ENCODE measurements around the gene LILRB3.
"Not testable (repeated sequence)": the region's sequence is repeated elsewhere in the genome, so short reads cannot be mapped to it uniquely, and the experiment has no call there.

LILRB3 gene

DNA sequence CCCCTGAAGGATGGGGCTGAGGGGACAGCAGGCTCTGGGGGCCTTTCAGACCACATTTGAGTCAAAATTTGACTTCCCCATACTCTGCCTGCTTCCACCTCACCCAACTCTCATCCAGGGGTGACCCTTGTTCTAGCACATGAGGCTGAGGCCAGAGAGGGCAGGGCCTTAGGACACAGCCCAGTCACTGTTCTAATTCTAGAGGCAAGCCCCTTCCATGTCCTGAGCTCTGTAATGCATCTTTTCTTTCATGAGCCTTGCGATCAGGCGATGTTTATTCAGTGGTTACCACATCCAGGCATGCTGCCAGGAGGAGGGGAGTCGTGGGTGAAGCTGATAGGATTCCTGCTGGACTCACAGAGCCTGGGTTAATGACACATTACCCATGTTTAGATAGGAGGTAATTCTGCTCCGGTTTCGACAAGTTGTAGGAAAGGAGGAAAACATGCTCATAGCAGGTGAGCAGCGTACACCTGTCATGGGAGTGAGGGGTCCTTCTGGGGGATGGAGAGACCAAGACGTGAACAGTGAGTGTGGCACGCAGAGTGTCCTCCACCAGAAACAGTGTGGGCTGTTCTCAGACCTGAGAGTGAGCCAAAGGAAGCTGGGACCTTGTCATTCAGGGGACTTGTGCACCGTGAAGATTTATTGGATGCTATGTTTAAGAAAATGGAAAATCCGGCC, 12.9 kb downstream of the LILRB3 start:
- no peak for DNase-seq (ENCODE audit: low read depth)

DNA sequence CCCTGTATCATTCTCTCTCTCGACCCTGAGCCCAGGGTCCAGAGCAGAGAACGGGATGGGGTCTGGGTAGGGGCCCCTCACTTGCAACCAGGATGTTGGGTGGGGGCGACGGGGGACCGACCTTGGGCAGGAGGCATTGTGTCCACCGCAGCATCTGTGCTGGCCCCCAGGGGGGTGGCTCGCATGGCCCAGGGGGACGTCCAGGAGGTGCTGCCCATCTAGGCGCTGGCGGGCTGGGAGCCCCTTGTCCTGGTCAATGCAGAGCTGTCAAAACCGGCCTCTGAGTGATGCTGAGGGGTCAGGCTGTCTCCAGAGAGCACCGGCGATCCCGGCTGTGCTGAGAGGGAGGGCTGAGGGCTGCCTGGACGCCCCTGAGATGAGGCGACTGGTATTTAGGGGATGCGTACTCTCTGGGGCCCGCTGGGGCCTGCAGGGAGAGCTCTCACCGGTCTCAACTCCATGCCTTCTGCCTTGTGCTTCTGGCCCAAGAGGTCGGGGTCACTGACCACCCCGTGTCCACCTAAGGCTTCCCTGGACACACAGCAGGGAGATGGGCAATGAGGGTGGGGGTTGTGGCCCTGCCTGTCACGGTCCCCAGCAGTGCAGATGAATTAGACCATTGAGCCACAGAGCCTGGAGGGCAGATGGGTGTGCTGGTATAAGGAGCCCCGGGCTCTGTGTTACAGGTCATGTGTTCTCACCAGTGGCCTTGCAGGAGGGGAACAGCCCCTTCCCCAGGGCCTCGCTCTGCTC, 13.6 kb downstream of the LILRB3 start:
- no peak for DNase-seq (ENCODE audit: low read depth)

DNA sequence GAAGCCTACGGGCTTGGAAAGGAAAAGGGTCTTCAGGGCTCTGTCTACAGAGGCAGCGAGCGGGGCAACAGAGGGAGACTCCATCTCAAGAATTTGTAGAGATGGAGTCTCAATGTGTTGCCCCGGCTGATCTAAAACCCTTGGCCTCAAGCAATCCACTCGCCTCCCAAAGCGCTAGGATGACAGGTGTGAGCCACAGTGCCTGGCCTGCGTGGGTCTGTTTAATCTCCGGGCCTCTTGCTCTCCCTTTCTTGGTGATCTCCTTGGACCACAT, 14.1 kb downstream of the LILRB3 start:
- no peak for DNase-seq (ENCODE audit: low read depth)

DNA sequence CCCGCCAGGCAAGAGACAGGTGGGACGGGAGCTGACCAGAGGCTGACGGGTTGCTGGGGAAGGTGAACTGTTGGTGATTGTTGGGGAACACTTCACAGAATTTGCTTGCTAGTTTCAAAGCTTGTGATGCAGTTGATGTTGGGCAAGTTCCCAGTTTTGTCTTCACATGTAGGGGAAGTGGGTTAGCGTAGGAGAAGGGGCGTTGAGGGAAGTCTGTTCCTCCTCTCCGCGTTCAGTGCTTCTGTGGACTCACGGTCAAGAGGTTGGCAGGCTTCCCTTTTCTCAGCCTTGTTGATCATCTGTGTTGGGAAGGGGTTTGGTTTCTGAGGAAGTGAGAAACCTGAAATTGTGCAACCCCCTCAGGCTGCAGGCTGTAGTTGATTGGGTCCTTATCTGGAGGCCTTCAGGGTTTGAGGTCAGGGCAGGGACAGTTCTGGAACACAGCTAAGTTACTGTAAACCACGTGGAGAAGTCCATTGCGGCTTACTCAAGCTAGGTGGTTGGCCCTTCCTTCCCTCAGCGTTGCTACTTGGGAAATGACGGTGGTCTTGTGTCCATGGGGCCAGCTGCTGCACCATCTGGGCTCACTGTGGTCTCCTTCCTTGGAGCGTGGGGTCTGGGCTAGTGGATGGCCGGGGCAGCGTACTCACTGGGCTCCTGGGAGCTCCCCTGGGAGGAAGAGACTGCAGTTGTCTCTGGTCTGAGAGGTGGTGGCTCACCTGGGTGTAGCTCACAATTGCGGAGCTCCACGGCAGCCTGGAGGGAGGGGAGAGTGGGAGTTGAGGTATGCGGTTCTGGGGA, 14.6 kb downstream of the LILRB3 start:
- DNase-seq (ENCODE audit: low read depth) = no peak

DNA sequence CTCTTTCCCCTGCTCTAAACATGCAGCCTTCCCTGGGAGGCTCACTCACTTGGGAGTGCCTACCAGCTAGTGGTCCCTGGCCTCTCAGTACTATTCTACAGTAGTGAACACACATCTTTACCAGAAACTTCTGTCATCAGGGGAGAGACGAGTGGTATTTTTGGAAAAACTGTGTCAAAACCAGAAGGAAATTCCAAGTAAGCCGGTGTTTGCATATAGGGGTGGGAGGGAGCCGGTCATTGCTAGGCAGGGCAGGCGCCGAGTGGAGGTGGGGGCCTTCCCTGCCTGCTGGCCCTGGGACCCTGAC, 15.2 kb downstream of the LILRB3 start:
- DNase-seq (ENCODE audit: low read depth) = no peak

DNA sequence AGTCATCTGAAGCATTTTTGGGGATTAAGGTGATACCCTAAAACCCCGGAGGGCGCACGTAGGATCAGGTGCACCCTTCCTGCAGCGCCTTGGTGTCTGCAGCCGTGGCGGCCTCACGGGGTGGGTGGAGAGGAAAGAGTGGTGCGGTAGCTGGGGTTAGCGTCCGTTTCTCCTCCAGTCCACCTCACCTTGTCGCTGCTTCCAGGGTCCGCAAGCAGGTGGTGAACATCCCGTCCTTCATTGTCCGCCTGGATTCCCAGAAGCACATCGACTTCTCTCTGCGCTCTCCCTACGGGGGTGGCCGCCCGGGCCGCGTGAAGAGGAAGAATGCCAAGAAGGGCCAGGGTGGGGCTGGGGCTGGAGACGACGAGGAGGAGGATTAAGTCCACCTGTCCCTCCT, 15.6 kb downstream of the LILRB3 start:
- not testable (repeated sequence) for DNase-seq (ENCODE audit: low read depth)

DNA sequence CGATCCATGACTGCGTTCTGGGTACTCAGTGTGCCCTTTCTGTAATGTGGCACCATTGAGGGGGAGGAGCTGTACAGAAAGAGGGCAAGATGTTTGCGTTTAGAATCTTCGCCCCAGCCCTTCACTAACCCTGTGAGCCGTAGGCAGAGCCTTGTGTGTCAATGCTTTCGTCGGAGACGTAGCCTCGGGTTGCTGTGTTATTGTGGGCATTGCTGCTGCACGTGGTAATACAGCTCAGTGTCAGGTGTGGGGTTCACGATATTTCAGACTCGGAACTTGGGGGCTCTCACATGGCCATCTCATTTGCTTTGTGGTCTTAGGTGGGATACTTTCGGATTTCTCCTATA, 16.0 kb downstream of the LILRB3 start:
- no peak for DNase-seq (ENCODE audit: low read depth)

DNA sequence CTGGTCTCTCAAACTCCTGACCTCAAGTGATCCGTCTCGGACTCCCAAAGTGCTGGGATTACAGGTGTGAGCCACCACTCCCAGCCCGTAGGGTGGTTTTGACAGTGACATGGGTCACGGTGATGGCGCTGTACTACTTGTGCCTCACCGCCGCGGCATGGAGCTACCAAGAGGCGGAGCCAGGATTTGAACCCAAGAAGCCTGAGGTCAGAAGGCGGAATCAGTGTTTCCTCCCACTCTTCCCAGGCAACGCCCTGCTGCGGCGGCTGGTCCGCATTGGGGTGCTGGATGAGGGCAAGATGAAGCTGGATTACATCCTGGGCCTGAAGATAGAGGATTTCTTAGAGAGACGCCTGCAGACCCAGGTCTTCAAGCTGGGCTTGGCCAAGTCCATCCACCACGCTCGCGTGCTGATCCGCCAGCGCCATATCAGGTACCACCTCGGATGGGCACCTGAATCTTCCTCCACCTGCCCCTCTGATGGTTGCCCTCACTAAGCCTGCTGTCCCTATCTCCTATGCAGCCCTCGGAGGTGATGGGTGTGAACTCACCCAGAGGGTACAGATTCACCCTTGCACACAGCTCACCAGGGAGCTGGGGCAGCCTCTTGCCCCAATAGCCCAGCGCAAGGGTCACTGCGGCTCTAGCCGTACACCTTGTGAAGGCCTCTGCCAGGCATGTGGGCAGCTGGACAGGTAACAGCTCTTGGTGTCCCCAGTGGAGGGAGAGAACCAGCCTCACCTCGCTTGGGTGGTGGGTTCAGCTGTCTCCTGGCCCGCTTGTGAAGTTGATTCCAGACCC, 16.6 kb downstream of the LILRB3 start:
- DNase-seq (ENCODE audit: low read depth) = no peak

DNA sequence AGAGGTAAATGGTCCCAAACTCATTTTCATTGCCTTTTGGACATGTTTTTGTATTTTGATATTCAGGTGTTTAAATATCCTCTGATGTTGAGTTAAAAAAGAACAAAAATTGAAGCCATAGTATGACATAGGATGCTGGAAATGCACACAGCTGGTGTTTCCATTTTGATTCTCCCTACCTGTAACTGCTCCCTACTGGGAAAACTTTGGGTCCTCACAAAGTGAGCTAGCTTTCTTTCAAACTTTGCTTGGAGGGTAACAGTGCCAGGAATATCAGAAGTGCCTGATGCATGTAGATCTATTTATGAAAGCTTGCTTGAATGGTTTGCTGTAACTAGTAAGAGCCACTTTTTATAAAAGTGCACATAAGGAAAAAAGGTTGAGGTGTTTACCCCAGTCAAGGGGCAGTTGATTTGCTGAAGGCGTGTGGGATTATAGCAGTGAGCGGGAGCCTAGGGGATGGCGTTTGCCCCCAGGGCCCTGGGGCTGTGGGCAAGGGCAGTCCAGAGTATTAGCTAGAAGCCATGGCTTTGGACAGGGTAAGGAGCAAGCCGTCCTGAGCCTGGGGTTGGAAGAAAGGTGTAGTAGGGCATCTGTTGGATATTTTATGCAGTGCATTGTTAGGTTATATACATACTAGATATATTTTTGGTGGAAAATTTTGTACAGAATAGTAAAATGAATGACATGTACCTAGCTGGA, 17.9 kb downstream of the LILRB3 start:
- no peak for DNase-seq (ENCODE audit: low read depth)

DNA sequence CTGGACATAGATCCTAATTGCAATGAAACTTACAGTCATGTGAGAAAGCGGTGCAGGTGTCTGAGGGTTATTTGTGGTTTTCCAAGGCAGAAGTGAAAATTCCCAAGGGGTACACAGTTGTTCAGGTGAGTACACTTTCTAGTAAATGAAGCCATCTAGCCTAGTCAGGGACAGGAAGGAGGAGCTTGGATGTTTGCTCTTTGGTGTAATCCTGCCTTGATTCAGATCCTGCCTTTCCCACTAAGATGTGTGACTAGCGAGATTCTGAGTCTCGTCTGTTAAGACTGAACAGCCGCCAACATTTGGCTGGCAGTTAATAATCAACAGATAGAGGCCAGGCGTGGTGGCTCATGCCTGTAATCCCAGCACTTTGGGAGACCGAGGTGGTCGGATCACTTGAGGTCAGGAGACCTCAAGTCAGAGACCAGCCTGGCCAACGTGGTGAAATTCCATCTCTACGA, 19.6 kb downstream of the LILRB3 start:
- no peak for DNase-seq (ENCODE audit: low read depth)

DNA sequence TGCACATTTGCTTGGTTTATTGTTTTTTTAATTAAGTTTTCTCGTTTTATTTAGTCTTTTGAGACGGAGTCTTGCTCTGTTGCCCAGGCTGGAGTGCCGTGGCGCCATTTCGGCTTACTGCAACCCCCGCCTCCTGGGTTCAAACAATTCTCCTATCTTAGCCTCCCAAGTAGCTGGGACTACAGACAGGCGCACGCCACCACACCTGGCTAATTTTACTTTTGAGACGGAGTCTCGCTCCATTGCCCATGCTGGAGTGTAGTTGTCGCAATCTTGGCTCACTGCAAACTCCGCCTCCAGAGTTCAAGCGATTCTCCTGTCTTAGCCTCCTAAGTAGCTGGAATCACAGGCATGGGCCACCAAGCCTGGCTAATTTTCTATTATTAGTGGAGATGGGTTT, 20.8 kb downstream of the LILRB3 start:
- no peak for DNase-seq (ENCODE audit: low read depth)

DNA sequence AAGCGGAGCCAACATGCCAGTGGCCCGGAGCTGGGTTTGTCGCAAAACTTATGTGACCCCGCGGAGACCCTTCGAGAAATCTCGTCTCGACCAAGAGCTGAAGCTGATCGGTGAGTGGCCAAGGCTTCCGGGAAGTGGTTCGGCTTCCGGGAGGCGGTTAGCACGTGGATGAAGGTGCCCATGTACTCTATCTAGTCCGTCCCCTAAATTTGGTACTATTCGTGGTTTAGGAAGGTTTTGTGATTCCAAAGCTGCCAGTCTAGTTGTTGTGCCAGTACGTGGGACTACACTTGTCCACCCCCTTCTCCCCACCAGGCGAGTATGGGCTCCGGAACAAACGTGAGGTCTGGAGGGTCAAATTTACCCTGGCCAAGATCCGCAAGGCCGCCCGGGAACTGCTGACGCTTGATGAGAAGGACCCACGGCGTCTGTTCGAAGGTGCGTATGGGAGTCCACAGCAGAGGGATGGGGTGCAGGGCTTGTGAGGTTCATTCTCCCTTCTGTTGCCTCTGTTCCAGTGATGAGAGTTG, 21.6 kb downstream of the LILRB3 start:
- no peak for DNase-seq (ENCODE audit: low read depth)

DNA sequence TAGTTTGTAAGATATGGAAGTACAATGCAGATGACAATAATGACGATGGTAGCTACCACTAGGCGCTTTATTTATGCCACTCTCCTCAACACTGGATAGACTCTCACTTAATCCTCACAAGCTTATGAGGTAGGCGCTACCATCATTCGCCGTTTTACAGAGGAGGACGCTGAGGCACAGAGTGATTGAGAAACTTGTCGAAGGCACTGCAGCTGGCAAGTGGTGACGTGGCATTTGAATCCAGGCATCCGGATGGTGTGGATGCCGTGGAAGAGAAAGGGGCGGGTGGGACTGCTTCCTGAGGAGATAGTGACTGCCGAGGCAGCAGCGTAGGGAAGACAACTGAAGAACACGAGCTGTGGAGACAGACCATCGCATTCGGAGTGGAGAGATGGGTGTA, 23.4 kb downstream of the LILRB3 start:
- DNase-seq (ENCODE audit: low read depth) = no peak

DNA sequence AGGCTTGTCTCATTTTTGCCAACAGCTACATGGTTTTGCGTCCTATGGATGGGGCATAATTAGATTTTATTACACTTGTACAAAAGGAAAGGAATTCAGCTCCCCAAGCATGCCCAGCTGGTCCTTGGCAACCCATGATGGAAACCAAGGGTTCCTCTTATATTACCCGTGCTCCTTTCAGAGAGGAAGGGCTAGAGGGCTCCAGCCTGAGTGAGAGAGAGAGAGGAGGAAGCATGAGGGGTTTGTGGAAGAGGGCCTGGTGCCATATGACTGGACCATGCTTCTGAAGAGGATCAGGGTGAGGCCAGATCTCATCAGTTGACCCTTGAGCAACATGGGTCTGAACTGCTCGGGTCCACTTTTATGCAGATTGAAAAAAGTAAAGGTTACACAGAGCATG, 25.7 kb downstream of the LILRB3 start:
- no peak for DNase-seq (ENCODE audit: low read depth)

DNA sequence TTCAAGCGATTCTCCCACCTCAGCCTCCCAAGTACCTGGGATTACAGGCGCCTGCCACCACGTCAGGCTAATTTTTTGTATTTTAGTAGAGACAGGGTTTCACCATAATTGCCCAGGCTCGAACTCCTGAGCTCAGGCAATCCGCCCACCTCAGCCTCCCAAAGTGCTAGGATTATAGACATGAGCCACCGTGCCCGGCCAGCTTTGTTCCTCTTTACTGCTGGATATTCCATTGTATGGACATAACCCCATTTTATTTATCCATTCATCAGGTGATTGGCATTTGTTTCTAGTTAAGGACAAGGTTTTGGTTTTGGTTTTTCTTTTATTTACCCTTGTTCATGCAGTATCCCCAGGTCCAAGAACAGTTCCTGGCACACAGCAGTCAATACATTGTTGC, 26.3 kb downstream of the LILRB3 start:
- no peak for DNase-seq (ENCODE audit: low read depth)

DNA sequence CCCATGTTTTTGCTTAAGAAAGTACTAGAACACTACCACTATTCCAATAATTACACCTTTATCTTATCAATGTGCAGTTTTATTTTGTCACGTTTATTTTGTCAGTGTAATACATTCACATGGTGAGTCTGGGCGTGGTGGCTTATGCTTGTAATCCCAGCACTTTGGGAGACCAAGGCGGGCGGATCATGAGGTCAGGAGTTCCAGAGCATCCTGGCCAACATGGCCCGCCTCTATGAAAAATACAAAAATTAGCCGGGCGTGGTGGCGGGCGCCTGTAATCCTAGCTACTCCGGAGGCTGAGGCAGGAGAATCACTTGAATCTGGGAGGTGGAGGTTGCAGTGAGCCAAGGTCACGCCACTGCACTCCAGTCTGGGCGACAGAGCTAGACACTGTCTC, 28.3 kb downstream of the LILRB3 start:
- not testable (repeated sequence) for DNase-seq (ENCODE audit: low read depth)

DNA sequence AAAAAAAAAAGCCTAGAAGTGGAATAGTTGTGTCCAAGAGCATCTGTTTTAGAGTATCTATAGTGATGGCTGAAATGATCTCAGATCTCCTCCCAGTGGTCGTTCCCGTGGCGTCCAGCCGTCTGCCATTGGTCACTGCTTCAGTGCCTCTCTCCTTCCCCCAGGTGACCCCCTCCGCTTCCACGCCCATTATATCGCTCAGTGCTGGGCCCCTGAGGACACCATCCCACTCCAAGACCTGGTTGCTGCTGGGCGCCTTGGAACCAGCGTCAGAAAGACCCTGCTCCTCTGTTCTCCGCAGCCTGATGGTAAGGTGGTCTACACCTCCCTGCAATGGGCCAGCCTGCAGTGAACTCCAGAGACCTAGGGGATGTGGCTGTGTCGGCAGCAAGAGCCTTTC, 29.8 kb downstream of the LILRB3 start:
- DNase-seq (ENCODE audit: low read depth) = no peak

DNA sequence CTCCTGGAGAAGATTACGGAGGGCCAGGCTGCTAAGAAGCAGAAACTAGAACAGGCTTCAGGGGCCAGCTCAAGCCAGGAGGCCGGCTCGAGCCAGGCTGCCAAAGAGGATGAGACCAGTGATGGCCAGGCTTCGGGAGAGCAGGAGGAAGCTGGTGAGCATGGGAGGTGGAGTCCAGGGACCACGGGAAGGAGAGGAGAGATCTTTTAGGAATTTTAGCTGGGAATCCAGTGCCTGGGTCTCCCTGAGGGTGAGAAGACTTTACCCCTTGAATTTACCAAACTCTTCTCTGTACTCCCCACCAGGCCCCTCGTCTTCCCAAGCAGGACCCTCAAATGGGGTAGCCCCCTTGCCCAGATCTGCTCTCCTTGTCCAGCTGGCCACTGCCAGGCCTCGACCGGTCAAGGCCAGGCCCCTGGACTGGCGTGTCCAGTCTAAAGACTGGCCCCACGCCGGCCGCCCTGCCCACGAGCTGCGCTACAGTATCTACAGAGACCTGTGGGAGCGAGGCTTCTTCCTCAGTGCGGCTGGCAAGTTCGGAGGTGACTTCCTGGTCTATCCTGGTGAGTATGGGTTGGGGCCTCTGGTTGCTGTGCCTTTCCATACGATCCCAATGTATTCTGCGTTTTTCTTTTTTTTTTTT, 30.9 kb downstream of the LILRB3 start:
- DNase-seq (ENCODE audit: low read depth) = no peak

DNA sequence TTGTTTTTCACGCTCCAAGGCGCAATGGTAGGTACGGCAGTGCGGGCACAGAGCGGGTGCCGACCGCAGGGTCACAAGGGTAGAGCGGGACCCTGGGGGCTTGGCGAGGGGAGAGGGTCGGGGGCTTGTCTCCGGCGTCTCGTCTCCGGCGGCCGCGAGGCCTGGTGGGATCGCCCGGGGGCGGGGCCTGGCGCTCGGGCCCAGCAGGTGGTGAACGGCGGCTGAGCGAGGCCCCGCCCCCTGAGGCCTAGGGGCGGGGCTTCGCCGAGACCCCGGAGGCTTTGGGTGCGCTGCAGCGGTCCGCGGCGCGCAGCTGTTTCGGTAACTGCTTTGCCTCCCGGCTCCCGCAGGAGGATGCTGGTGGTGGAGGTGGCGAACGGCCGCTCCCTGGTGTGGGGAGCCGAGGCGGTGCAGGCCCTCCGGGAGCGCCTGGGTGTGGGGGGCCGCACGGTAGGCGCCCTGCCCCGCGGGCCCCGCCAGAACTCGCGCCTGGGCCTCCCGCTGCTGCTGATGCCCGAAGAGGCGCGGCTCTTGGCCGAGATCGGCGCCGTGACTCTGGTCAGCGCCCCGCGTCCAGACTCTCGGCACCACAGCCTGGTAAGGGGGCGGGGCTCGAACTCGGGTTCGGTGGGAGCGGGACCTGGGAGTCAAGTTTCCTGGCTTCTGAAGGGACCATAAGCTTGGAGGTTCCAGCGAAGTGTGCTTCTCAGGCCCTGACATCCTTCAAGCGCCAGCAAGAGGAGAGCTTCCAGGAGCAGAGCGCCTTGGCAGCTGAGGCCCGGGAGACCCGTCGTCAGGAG, 31.6 kb downstream of the LILRB3 start, which contains the start of gene TSEN34:
TSEN34 (plus strand) TSS at position 298 of the 800 bp plus-strand sequence; CDS start at position 355, 57 bp downstream.
- DNase-seq (ENCODE audit: low read depth) = peak; percentile 58

DNA sequence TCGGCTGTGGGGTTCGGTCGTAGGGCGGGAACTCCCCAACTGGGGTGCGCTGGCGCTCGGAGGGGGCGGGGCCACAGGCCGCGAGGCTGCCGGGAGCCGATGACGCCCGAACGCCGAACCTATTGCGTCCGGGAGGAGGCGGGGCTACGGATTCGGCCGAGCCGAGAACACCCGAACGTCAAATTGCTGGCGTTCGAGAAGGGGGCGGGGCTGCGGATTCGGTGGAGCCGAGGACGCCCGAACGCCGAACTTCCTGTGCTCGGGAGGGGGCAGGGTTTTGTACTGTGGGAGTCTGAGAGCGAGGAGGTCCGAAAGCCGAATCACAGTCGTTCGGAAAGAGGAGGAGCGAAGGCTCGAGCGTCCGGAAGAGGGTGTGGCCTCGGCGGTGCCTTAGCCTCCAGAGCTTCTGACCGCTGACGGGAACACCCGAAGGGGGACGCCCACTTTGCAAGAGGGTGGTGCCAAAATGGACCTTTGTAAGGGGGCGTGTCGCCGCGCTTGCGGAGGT, 32.2 kb downstream of the LILRB3 start:
- DNase-seq (ENCODE audit: low read depth) = peak; percentile 99
